Choroid plexus epithelial cell (primary cell): ENCODE data around the gene TRIM9.

ENCODE experiments used
- DNase-seq: peaks from one replicate; pipeline ENCODE4 v3.0.0-alpha.2; 2010; ENCODE audit warnings: low read depth
- H3K4me3 ChIP-seq: 2 replicates; pipeline ENCODE4 v1.5.1; 2011; ENCODE audit warnings: low read depth, mild to moderate bottlenecking, control low read depth, low read length, moderate library complexity
- TF ChIP-seq, protein P1 (sequence below): conservative IDR thresholded peaks from 2 replicates; pipeline ENCODE4 v1.5.1; 2011; ENCODE audit warnings: low read depth, mild to moderate bottlenecking, control low read depth, inconsistent platforms, low read length, moderate library complexity

TRIM9 gene

DNA sequence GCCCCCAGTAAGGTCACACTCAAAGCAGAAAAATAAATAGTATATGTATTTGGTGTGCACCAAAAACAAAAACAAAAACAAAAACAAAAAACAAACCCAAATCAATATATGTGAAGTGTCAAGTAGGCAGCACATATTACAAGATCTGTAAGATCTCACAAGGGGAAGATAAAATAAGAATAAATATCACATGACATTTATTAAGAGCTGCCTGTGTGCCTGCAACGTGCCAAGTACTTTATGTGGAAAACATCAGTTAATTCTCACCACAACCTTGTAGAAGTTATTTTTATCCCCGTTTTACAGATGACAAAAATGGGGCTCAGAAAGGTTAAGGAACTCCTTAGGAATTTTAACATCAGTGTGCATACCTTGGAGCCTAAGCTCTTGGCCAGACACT, 26.6 kb downstream of the TRIM9 start:
- H3K4me3 ChIP-seq: no peak overlapping the region
- DNase-seq: no peak
- TF ChIP-seq, protein P1, sequence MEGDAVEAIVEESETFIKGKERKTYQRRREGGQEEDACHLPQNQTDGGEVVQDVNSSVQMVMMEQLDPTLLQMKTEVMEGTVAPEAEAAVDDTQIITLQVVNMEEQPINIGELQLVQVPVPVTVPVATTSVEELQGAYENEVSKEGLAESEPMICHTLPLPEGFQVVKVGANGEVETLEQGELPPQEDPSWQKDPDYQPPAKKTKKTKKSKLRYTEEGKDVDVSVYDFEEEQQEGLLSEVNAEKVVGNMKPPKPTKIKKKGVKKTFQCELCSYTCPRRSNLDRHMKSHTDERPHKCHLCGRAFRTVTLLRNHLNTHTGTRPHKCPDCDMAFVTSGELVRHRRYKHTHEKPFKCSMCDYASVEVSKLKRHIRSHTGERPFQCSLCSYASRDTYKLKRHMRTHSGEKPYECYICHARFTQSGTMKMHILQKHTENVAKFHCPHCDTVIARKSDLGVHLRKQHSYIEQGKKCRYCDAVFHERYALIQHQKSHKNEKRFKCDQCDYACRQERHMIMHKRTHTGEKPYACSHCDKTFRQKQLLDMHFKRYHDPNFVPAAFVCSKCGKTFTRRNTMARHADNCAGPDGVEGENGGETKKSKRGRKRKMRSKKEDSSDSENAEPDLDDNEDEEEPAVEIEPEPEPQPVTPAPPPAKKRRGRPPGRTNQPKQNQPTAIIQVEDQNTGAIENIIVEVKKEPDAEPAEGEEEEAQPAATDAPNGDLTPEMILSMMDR: no peak

DNA sequence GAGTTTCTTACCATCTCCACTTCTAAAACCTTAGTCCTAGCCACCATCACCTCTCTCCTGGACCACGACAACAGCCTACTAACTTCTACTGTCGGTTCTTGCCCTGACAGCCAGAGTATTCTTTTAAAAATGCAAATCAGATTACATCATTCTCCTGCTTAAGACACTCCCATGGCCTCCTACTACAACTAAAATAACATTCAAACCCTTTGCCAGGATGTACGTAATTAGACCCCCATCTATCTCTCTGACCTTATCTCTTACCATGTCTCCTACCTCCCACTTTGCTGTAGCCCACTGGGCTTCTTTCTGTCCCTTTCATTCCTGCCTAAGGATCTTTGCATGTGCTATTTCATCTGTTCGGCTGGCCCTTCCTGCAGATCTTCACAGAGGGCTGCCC, 27.6 kb downstream of the TRIM9 start:
- TF ChIP-seq, protein P1: no peak
- H3K4me3 ChIP-seq: no peak overlapping the region

DNA sequence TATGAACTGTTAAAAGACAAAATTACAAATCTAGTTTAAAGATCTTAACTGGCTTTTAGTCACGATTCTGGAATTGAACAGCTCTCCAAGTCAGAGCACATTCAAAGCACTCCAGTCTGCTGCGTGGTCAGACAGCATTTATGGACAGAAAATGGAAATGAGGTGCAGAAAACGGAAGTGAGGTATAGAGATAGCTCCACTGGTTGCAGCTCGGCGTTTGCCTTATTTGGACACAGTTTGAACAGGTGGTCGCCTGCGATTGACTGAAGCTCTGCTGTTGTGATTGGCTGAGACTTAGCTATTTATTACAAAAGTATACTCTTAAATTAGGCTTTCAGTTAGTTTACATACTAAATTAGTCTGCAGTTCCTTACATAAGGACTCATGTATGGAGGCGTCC, 28.3 kb downstream of the TRIM9 start:
- H3K4me3 ChIP-seq: no peak overlapping the region
- DNase-seq: no peak
- TF ChIP-seq, protein P1: no peak

More for the DNA sequence above, 27.6 kb downstream of the TRIM9 start:
- DNase-seq: no peak

DNA sequence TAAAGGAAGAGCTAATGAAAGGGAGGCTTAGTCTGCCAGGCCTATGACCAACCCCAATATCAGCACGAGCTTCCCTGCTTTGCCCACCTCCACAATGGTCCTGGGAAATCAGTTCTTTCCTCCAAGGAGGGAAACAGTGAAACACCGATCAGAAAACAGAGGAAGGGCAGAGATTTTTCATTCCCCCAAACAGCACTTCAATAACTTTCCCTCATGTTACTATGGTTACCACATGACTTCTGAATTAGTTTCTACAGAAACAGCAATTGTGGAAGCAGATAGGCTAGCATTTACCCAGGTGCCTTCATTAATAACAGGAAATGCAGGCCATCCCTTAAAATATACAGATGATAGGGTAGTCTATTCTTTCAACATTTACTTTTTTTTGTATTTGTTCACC, 35.9 kb downstream of the TRIM9 start:
- DNase-seq: no peak
- no peak overlapping the region for H3K4me3 ChIP-seq
- TF ChIP-seq, protein P1: no peak

DNA sequence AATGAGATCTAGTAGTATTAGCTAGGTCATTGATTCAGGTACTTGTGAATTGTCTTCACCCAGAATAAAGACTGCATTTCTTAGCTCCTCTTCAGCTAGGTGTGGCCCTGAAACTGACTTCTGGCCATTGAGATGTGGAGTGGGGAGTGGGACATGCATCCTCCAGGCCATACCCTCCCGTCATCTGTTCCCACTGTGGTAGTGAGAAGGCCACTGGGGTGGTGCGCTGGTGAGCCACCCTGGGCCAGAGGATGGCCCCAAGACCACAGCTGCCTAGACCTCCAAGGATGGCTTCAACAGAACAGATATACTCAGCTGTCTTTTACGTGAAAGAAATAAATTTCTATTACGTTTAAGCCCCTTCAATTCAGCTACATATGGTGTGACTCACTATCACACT, 36.5 kb downstream of the TRIM9 start:
- H3K4me3 ChIP-seq: no peak overlapping the region
- no peak for DNase-seq
- TF ChIP-seq, protein P1: no peak

DNA sequence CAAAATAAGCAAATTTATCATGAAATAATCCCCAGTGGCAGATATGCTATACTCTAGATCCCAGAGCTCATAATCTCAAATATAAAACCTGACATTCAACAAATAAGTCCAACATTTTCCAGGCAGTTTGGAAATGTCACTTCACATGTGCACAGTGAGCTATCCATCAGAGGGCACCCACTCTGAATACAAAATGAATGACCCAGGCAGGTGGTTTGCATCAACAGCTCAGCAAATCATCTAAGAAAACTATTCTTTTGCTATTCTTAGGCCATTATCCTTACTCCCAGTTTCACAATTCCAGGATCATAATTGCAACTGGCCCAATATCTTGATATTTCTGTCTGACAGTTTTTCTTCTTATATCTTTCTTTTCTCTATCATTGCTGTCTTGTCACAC, 38.5 kb downstream of the TRIM9 start:
- no peak overlapping the region for H3K4me3 ChIP-seq
- TF ChIP-seq, protein P1: no peak
- DNase-seq: no peak

DNA sequence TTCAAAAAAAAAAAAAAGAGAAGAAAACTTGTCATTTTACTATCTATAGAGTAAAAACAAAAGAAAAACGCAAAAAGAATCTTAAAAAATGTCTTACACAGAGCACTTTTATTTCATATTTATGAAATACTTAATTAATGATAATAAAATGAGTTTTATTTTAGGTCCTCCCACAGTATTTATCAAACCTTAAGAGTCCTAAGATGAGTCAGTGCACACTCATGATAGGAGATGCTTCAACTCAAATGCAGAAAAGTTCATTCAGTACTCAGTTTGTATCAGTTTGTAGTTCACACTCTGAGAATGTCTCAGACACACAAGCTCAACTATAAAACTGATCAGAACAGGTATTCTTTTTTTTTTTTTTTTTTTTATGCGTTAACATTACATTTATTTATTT, 41.7 kb downstream of the TRIM9 start:
- TF ChIP-seq, protein P1: no peak
- DNase-seq: no peak
- no peak overlapping the region for H3K4me3 ChIP-seq
